Lung (tissue), 12 donors: ENCODE data around the gene DNHD1. TPM values are rescaled to one million over a fixed set of nuclear protein-coding genes. Genes with fewer than 3 reads are reported as not detected.

ENCODE experiments used
- ATAC-seq: fragments of 200-7000 bp; cut with Tn5 transposase; one replicate; pipeline ENCODE4 v1.9.1; 2020; ENCODE audit warnings: moderate number of reproducible peaks; ENCODE audit not compliant: insufficient read depth, low FRiP score
- DNase-seq, 3 donors: peaks; one replicate each; pipeline ENCODE4 v3.0.0-alpha.2; 2013 to 2017
- H3K27ac ChIP-seq, 2 donors: one replicate each; pipeline ENCODE4 v1.5.1; 2013; ENCODE audit warnings: mild to moderate bottlenecking in 2 of 2, moderate library complexity in 2 of 2, control low read depth in 1 of 2, inconsistent platforms in 1 of 2, low read depth in 1 of 2, low read length in 1 of 2
- H3K27me3 ChIP-seq, 3 donors: one replicate each; pipeline ENCODE4 v1.5.1; 2013; ENCODE audit warnings: low read length in 2 of 3; ENCODE audit not compliant: control insufficient read depth in 3 of 3, insufficient read depth in 3 of 3
- H3K36me3 ChIP-seq, 4 donors: one replicate each; pipeline ENCODE4 v1.5.1; 2013; ENCODE audit warnings: low read length in 4 of 4, mild to moderate bottlenecking in 1 of 4, moderate library complexity in 1 of 4; ENCODE audit not compliant: control insufficient read depth in 4 of 4, insufficient read depth in 4 of 4
- H3K4me1 ChIP-seq, 5 donors: one replicate each; pipeline ENCODE4 v1.5.1; 2013; ENCODE audit warnings: low read length in 5 of 5, mild to moderate bottlenecking in 2 of 5, moderate library complexity in 1 of 5; ENCODE audit not compliant: control insufficient read depth in 5 of 5, insufficient read depth in 5 of 5
- H3K4me3 ChIP-seq: one replicate; pipeline ENCODE4 v1.5.1; 2013; ENCODE audit warnings: mild to moderate bottlenecking, control low read depth, moderate library complexity
- H3K9ac ChIP-seq, 2 donors: one replicate each; pipeline ENCODE4 v1.5.1; 2013; ENCODE audit warnings: low read length in 2 of 2, control low read depth in 1 of 2; ENCODE audit not compliant: insufficient read depth in 1 of 2
- H3K9me3 ChIP-seq, 4 donors: one replicate each; pipeline ENCODE4 v1.5.1; 2013; ENCODE audit warnings: low read length in 3 of 4, mild to moderate bottlenecking in 1 of 4, moderate library complexity in 1 of 4; ENCODE audit not compliant: control insufficient read depth in 4 of 4, insufficient read depth in 3 of 4
- CTCF ChIP-seq: IDR thresholded peaks from 2 replicates; pipeline ENCODE4 v1.5.1; 2012; ENCODE audit warnings: mild to moderate bottlenecking; ENCODE audit errors: control extremely low read depth, extremely low read depth
- WGBS, 2 donors: extraction: QIAGEN DNeasy Blood & Tissue Kit; methylation state at CpG; one replicate each; pipeline ENCODE4 v1.1.7; 2013; 5-methylcytosine and 5-hydroxymethylcytosine counted together
- polyA plus RNA-seq, 2 donors: library from polyadenylated mRNA; stranded (reverse); fragments of 200-250 nt; gene quantifications; one replicate each; pipeline ENCODE4 v1.2.1, GENCODE V29; 2013
- total RNA-seq, 2 donors: library from RNA; depleted of rRNA in 1 of 2; stranded (reverse); fragments of >200 nt in 1 of 2; gene quantifications; one replicate each; pipeline ENCODE4 v1.2.1, GENCODE V29; 2014 to 2021
- donor health status: control.
- donor health status: control.
- donor health status: Bipolar disorder and iron deficiency.
- donor health status: healthy.
- donor health status: DM: yes; HTN: yes; CAD: no.

The DNHD1 gene
- total and polyA plus RNA-seq, 4 donors, result 4.5 to 15.6 (median 12.0) TPM

- no peak overlapping the region for H3K4me3 ChIP-seq
- H3K4me1 ChIP-seq, result peaks cover 0 to 18% (median 0%) of the 10 kb centered on the region in 5 donors
- no peak overlapping the region for H3K27ac ChIP-seq
- ATAC-seq (no peak), DNase-seq (no peak)
- H3K9me3 ChIP-seq, result no peaks in the 10 kb centered on the region
- no peaks in the 10 kb centered on the region for H3K27me3 ChIP-seq
- no peak for TF ChIP-seq CTCF
- WGBS, 2 donors, result 95 to 99% methylated on average over 12 of the region's 12 CpGs
- no peak overlapping the region for H3K9ac ChIP-seq
- H3K36me3 ChIP-seq, result peaks cover 0 to 5% (median 0%) of the 10 kb centered on the region in 4 donors
These were observed 42.7 kb downstream of the DNHD1 start for GRCh38 chr11:6539748-6540268.

- H3K4me1 ChIP-seq, result peaks cover 0 to 8% (median 0%) of the 10 kb centered on the region in 5 donors
- DNase-seq (no peak), ATAC-seq (no peak)
- H3K9me3 ChIP-seq, result no peaks in the 10 kb centered on the region
- no peak for TF ChIP-seq CTCF
- no peak overlapping the region for H3K4me3 ChIP-seq
- 70 to 71% methylated on average over 4 of the region's 4 CpGs for WGBS, 2 donors
- peaks cover 0 to 15% (median 2%) of the 10 kb centered on the region in 4 donors for H3K36me3 ChIP-seq
- H3K27ac ChIP-seq, result no peak overlapping the region
- no peaks in the 10 kb centered on the region for H3K27me3 ChIP-seq
- no peak overlapping the region for H3K9ac ChIP-seq
These were observed 44.3 kb downstream of the DNHD1 start for GRCh38 chr11:6541356-6541755.

GRCh38 chr11:6542727-6543126 is 45.6 kb downstream of the DNHD1 start:
- Histone ChIP-seq H3K27ac (no peak overlapping the region), H3K4me3 (no peak overlapping the region), H3K36me3 (peaks cover 0 to 24% (median 2%) of the 10 kb centered on the region in 4 donors), H3K9me3 (no peaks in the 10 kb centered on the region), H3K9ac (no peak overlapping the region), H3K27me3 (no peaks in the 10 kb centered on the region), H3K4me1 (no peaks in the 10 kb centered on the region)
- 66 to 88% methylated on average over 2 of the region's 2 CpGs for WGBS, 2 donors
- ATAC-seq (no peak), DNase-seq (no peak)
- no peak for TF ChIP-seq CTCF
